HepG2 (cell line): ENCODE results near the gene VWA1. TPM values are rescaled to one million over a fixed set of nuclear protein-coding genes. Genes with fewer than 3 reads are reported as not detected.

Experiments used
- BCL6 ChIP-seq: IDR thresholded peaks from 2 replicates; pipeline ENCODE4 v1.6.1; 2016; ENCODE audit warnings: missing genetic modification reagents, missing compliant biosample characterization
- GATA4 ChIP-seq: sonication (generic); IDR thresholded peaks from 2 replicates; pipeline ENCODE4 v1.6.1; 2016; ENCODE audit warnings: antibody characterized with exemption, low read depth, borderline replicate concordance
- MAZ ChIP-seq, 2 experiments: sonication (generic) in 1 of 2; formaldehyde crosslinking in 1 of 2; IDR thresholded peaks; 2 replicates each; pipeline versions ENCODE4 v1.5.0 to v1.6.1; 2012 to 2020; ENCODE audit warnings: low read depth in 2 of 2, mild to moderate bottlenecking in 2 of 2, borderline replicate concordance in 1 of 2, improper control_type of control experiment in 1 of 2, low read length in 1 of 2, missing genetic modification reagents in 1 of 2, moderate library complexity in 1 of 2
- NKX3-1 ChIP-seq: sonication (generic); formaldehyde crosslinking; IDR thresholded peaks from 2 replicates; pipeline ENCODE4 v1.5.0; 2020; ENCODE audit warnings: missing genetic modification reagents
- PPARG ChIP-seq: conservative IDR thresholded peaks from 2 replicates; pipeline ENCODE4 v1.6.1; 2016; ENCODE audit warnings: missing biosample characterization, missing genetic modification reagents
- SCMH1 ChIP-seq: sonication (generic); formaldehyde crosslinking; IDR thresholded peaks from 2 replicates; pipeline ENCODE4 v1.9.0; 2021; ENCODE audit warnings: missing genetic modification reagents, mild to moderate bottlenecking, borderline replicate concordance
- SNAPC4 ChIP-seq: sonication (generic); formaldehyde crosslinking; IDR thresholded peaks from 2 replicates; pipeline ENCODE4 v1.4.0; 2020; ENCODE audit warnings: mild to moderate bottlenecking, missing genetic modification reagents
- TAF1 ChIP-seq: sonication (generic); formaldehyde crosslinking; IDR thresholded peaks from 2 replicates; pipeline ENCODE4 v1.4.0; 2020; ENCODE audit warnings: missing genetic modification reagents
- ZBTB25 ChIP-seq: IDR thresholded peaks from 2 replicates; pipeline ENCODE4 v1.6.1; 2018; ENCODE audit warnings: missing genetic modification reagents
- ZBTB37 ChIP-seq: sonication (generic); formaldehyde crosslinking; IDR thresholded peaks from 2 replicates; pipeline ENCODE4 v1.4.0; 2020; ENCODE audit warnings: mild to moderate bottlenecking, missing genetic modification reagents
- ZBTB39 ChIP-seq: sonication (generic); formaldehyde crosslinking; IDR thresholded peaks from 2 replicates; pipeline ENCODE4 v1.5.0; 2020; ENCODE audit warnings: missing genetic modification reagents
- ZNF230 ChIP-seq: sonication (generic); formaldehyde crosslinking; IDR thresholded peaks from 2 replicates; pipeline ENCODE4 v1.4.0; 2020; ENCODE audit warnings: mild to moderate bottlenecking, missing genetic modification reagents
- ZNF367 ChIP-seq: sonication (generic); formaldehyde crosslinking; IDR thresholded peaks from 2 replicates; pipeline ENCODE4 v1.4.0; 2020; ENCODE audit warnings: missing genetic modification reagents, borderline replicate concordance
- ZNF784 ChIP-seq: sonication (generic); formaldehyde crosslinking; IDR thresholded peaks from 2 replicates; pipeline ENCODE4 v1.5.1; 2020; ENCODE audit warnings: missing genetic modification reagents, mild to moderate bottlenecking, borderline replicate concordance
- polyA plus RNA-seq, 8 experiments: library from polyadenylated mRNA; depleted of rRNA in 3 of 8; stranded (reverse) in 7 of 8; unstranded in 1 of 8; fragments of >200 nt; fragmentation: Illumina TruSeq in 4 of 8; extraction: Trizol in 4 of 8; gene quantifications; 2 replicates each; pipeline versions ENCODE4 v1.2.1 to v1.2.3, GENCODE V29; 2011 to 2016; ENCODE audit warnings: low read depth in 4 of 8, missing spikeins in 1 of 8, mixed read lengths in 1 of 8; ENCODE audit not compliant: insufficient read depth in 1 of 8
- total RNA-seq, 5 experiments: library from RNA; depleted of rRNA; stranded (reverse); fragments of >200 nt; fragmentation: Illumina TruSeq; extraction: Trizol; gene quantifications; 2 replicates each; pipeline ENCODE4 v1.2.3, GENCODE V29; 2016; ENCODE audit warnings: low read depth in 1 of 5

VWA1 gene
- total and polyA plus RNA-seq, 2 of the 13 experiments (the other 11 are each of a cell fraction or from before 2014, with no cell fraction given), result 40.9 to 57.5 TPM

- TF ChIP-seq ZBTB25 (CRISPR knock-in tag) (peak; percentile 51; the same call in 1 of the 2 replicates), ZNF784 (peak; percentile 21; the same call in 1 of the 2 replicates), PPARG (CRISPR knock-in tag) (no peak), GATA4 (no peak), BCL6 (peak; percentile 21; the same call in 1 of the 2 replicates), SNAPC4 (CRISPR knock-in tag) (peak; percentile 80), TAF1 (CRISPR knock-in tag) (peak; percentile 88; the same call in 1 of the 2 replicates), MAZ (IDR thresholded peaks at IDR 0.05; ENCODE audit: borderline replicate concordance, low read depth, low read length) (peak; percentile 73; the same call in 1 of the 2 replicates), MAZ (CRISPR knock-in tag; IDR thresholded peaks at IDR 0.05; ENCODE audit: low read depth) (peak; percentile 80), ZNF230 (peak; percentile 97), ZBTB39 (CRISPR knock-in tag) (peak; percentile 82; the same call in 1 of the 2 replicates), SCMH1 (CRISPR knock-in tag) (no peak), ZBTB37 (CRISPR knock-in tag) (no peak), NKX3-1 (CRISPR knock-in tag) (0 out of 2 replicates have a peak, but pooled peaks have one; percentile 29), ZNF367 (CRISPR knock-in tag) (no peak)
Observed at GRCh38 chr1:1399187-1399871, 36.2 kb upstream of the VWA1 start, which contains the start of gene CCNL2 (continued).
